Skin epidermis (tissue), 12 donors: ENCODE results near the gene TBC1D9.
A peak's percentile ranks its signal among the peaks of the same experiment; 100 is the strongest.

Source experiments
- H3K27ac ChIP-seq, 21 experiments: fragments of 200-600 bp; sonication (generic) in 11 of 21; one replicate each; pipeline ENCODE4 v1.5.0; 2020; ENCODE audit warnings: mild to moderate bottlenecking in 3 of 21, inconsistent platforms in 2 of 21, moderate library complexity in 2 of 21
- H3K4me3 ChIP-seq, 7 experiments: fragments of 200-600 bp; sonication (generic) in 2 of 7; one replicate each; pipeline ENCODE4 v1.5.0; 2020; ENCODE audit warnings: inconsistent platforms in 2 of 7, mild to moderate bottlenecking in 2 of 7, moderate library complexity in 1 of 7

TBC1D9 gene

DNA sequence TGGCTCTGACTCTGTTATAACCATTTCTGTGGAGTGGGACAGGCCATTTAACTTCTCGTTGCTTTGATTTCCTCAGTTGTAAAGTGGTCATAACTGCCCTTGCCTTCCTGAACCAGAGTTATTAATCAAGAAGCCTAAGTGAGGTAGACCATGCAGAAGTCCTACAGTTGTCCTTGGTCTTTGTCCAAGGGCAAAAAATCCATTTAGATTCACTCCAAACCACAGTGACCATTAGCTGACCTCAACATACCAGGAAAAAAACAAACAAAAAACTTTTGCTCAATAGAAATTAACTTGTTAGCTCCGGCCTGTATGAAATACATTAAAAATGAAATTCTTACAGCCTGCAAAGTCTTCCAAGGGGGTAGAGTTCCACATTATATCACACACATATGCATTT lies 52.7 kb downstream of the TBC1D9 start:
- H3K4me3 ChIP-seq, result no peak overlapping the region
- no peak overlapping the region for H3K27ac ChIP-seq

DNA sequence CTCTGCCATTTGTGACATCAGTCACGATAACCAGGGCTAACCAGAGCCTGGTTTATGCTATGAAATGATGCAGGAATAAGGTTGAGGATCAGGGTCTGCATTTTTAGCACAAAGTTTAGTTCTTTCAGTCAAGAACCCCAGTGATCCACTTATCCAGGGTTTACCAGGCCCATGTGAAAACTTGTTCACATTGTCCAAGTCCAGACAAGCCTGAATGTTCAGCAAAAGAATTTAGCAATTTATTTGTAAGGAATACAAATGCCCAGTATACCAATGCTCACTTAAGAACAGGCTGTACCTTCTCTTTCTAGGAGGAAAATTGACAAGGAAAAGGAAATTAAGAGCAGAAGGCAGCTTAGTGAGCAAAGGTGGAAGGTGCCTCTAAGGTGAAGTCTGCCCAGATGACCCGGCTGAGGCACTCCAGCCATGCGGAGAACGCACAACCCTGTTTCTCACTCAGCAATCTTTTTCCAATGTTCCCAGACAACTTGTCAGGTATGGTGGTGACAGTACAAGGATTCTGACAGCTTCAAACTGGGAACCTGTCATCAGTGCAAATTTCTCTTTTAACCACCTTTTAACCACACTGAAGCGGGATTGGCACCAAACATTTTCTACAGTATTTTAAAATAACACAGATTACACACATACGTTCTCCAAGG lies 54.0 kb downstream of the TBC1D9 start:
- Histone ChIP-seq H3K4me3 (no peak overlapping the region), H3K27ac (peak overlapping the region in 2 of 21 experiments; percentile 13 to 57)

DNA sequence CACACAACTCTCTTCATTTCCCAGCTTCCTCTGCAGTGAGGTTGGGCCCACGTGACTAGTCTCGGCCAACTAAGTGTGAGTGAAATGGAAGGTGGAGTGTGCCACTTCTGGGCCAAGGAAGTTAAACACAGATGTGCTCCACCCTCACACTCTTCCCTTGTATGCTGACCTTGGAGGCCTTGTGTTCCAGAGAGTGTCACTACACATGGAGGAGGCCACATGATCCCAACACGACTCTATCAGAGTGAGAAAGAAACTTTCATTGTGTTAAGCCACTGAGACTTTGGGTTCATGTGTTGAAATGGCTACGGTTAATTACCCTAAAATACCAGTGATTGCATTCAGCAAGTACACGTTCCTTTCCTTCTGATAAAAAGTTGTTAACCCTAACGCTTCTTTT lies 55.1 kb downstream of the TBC1D9 start:
- Histone ChIP-seq H3K4me3 (no peak overlapping the region), H3K27ac (no peak overlapping the region)

DNA sequence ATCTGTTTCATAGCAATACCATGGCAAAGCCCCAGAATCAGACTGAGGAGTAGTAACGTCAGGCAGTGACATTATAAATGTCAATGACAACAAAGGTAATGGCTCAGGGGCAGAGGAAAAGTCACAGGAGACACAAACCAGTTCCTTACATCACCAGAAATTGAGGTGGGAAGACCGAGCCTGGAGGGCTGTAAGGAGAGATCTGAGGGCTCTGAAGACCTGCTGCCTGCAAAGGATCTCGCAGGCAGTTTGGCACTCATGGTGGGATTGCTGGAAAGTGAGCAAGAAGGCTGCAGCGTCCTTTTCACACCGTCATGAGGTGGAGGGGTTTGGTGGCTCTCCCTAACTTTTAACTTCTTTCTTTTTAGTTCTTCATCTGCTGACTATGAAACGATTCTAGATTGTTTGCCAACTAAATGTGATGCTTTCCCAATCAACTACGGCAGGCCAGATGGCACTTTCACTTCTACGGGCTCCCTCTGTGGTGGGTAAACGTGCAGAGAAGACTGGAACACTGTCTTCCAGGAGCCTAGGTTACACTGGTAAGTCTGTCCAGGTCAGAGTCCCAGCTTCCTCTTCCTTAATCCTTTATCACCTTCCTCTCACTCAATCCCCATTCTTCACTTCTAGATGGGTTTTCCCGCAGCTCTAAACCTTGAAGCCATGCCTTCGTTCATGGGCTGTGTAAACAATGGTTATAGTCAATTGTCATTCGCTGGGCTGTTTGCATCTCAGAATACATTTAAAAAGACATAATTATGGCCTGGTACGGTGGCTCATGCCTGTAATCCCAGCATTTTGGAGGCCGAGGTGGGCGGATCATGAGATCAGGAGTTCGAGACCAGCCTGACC lies 58.2 kb downstream of the TBC1D9 start:
- no peak overlapping the region for H3K4me3 ChIP-seq
- H3K27ac ChIP-seq, result peak overlapping the region in 1 of 21 experiments; percentile 4

GRCh38 chr4:140695483-140695882 lies 60.7 kb downstream of the TBC1D9 start:
- no peak overlapping the region for H3K27ac ChIP-seq
- H3K4me3 ChIP-seq, result no peak overlapping the region

DNA sequence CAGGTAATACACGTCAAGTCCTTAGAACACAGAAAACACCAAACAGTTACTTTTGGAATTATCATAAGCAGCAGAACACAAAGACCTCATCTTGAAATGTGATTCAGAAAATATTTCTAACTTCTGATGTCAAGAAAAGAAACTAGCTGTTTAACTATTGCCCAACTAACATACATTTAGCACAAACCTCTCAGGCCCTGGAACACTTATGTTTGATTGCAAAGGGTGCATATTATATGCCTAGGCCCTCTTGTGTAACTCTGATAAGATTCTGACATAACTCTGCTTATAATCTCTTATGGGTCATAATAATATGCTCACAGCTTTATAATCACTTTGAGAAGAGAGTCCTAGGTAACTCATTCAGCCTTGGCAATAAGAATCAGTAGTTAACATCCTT lies 62.6 kb downstream of the TBC1D9 start:
- no peak overlapping the region for H3K27ac ChIP-seq
- H3K4me3 ChIP-seq, result no peak overlapping the region

GRCh38 chr4:140691369-140691768 lies 64.8 kb downstream of the TBC1D9 start:
- Histone ChIP-seq H3K27ac (peak overlapping the region in 1 of 21 experiments; percentile 15), H3K4me3 (no peak overlapping the region)

GRCh38 chr4:140690093-140690492 lies 66.1 kb downstream of the TBC1D9 start:
- Histone ChIP-seq H3K4me3 (no peak overlapping the region), H3K27ac (no peak overlapping the region)

DNA sequence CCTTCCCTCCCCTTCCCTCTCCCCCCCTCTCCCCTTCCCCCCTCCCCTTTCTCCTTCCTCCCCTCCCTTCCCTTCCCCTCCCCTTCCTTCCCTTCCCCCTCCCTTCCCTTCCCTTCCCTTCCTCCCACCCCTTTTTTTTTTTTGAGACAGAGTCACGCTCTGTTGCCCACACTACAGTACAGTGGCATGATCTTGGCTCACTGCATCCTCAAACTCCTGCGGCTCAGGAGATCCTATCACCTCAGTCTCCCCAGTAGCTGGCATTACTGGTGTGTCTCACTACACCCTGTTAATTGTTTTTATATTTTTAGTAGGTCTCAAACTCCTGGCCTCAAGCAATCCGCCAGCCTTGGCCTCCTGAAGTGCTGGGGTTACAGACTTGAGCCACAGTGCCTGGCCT lies 66.6 kb downstream of the TBC1D9 start:
- Histone ChIP-seq H3K27ac (no peak overlapping the region), H3K4me3 (no peak overlapping the region)

- Histone ChIP-seq H3K27ac (no peak overlapping the region), H3K4me3 (no peak overlapping the region)
Measured at GRCh38 chr4:140688711-140689598, 67.2 kb downstream of the TBC1D9 start.

DNA sequence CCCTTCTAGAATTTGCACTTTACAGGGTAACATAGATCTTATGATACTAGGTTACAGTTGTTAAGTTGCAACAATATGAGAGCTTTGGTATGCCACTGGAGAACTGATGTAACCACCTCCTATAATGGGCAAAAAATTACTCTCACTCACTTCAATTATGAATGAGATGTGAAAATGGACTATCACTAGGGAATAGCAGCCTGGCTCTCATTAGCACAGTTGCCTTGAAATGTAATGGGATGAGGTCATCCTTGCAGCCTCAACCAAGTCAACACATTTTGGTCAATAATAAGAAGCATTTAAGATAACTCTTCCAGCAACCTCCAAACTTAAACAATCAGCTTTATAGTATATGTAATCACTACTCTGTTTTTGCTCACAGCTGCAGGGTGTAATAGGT lies 69.4 kb downstream of the TBC1D9 start:
- H3K27ac ChIP-seq, result no peak overlapping the region
- no peak overlapping the region for H3K4me3 ChIP-seq

DNA sequence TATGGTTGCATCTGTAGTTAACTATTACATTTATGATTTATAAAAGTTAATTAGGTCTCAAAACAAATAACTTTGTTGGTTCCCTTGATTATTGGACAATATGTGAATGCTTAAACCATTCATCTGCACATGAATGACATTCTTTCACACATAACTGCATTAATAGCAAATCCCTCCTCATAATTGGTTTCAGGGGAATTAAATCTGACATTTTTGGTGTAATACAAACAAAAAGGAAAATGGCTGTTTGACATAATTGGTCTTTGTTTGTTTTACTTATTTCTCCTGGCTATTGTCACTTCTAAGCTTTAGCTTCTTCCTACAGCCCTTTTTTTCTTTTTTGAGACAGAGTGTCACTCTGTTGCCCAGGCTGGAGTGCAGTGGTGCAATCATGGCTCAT lies 71.9 kb downstream of the TBC1D9 start:
- no peak overlapping the region for H3K4me3 ChIP-seq
- H3K27ac ChIP-seq, result no peak overlapping the region

- Histone ChIP-seq H3K4me3 (no peak overlapping the region), H3K27ac (no peak overlapping the region)
Measured at GRCh38 chr4:140681201-140681600, 75.0 kb downstream of the TBC1D9 start.

DNA sequence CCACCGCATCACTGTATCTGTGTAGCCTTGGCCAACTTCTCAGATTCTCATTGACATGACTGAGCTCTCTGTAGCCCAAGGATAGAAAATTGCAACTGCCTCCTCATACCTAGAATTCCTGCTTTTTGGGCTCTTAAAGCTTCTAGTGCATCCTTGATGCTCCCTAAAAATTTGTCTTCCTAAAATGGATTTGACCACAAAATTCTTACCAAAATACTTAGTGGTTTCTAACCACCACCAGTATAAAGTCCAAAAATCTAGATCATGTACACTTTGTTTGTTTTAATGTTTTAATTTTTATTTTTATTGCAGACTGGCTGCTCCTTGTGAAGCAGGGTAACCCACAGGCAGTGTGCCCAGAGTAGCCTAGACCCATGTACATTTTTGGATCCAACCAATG lies 75.5 kb downstream of the TBC1D9 start:
- Histone ChIP-seq H3K4me3 (no peak overlapping the region), H3K27ac (no peak overlapping the region)

DNA sequence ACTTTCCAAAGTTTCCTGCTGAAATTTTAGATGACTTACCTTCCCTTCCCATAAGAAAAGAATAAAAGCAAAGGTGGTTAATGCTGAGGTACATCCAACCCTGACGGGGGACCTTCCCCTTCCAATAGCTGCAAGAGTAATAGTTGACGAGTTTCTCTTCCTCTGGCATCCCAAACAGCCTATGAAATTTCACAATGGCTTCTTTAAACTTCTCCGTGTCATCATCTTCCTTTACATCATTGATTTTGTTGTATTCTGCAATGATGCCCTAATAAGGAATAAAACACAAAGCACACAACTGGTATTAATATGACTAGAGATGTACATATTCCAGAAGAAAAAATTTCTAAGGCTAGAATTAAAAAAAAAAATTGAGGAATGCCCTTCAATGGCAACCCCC lies 76.6 kb downstream of the TBC1D9 start:
- Histone ChIP-seq H3K4me3 (no peak overlapping the region), H3K27ac (no peak overlapping the region)

- H3K27ac ChIP-seq, result no peak overlapping the region
- no peak overlapping the region for H3K4me3 ChIP-seq
Measured at GRCh38 chr4:140675599-140676231, 80.5 kb downstream of the TBC1D9 start.

DNA sequence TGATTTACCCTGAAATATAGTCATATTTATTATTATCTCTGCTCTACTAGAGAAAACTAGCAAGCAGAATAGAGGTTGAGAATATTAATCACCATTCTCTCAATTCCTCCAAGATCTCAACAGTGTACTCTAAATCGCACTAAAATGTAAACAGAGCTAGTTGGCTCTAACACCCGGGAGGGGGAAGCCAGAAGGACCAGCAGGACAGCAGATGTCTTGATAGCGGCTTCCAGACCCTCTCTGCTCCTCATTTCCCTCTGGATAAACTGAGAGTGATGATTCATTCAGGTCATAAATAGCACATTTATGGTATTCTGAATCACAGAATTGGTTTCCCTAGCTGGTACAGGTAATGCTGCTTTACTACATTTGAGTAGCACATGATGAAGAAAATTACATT lies 82.5 kb downstream of the TBC1D9 start:
- Histone ChIP-seq H3K27ac (no peak overlapping the region), H3K4me3 (no peak overlapping the region)

- Histone ChIP-seq H3K4me3 (no peak overlapping the region), H3K27ac (no peak overlapping the region)
Measured at GRCh38 chr4:140672416-140672815, 83.8 kb downstream of the TBC1D9 start.

GRCh38 chr4:140668111-140668510 lies 88.1 kb downstream of the TBC1D9 start:
- Histone ChIP-seq H3K27ac (no peak overlapping the region), H3K4me3 (no peak overlapping the region)
